ENCODE data around the gene SKI. TPM values are rescaled to one million over a fixed set of nuclear protein-coding genes. Genes with fewer than 3 reads are reported as not detected.

Gene SKI
- total and polyA plus RNA-seq, 9 of the 15 experiments (the other 6 are each of a cell fraction or from before 2014, with no cell fraction given), result 0.10 to 60.5 (median 4.6) TPM

DNA sequence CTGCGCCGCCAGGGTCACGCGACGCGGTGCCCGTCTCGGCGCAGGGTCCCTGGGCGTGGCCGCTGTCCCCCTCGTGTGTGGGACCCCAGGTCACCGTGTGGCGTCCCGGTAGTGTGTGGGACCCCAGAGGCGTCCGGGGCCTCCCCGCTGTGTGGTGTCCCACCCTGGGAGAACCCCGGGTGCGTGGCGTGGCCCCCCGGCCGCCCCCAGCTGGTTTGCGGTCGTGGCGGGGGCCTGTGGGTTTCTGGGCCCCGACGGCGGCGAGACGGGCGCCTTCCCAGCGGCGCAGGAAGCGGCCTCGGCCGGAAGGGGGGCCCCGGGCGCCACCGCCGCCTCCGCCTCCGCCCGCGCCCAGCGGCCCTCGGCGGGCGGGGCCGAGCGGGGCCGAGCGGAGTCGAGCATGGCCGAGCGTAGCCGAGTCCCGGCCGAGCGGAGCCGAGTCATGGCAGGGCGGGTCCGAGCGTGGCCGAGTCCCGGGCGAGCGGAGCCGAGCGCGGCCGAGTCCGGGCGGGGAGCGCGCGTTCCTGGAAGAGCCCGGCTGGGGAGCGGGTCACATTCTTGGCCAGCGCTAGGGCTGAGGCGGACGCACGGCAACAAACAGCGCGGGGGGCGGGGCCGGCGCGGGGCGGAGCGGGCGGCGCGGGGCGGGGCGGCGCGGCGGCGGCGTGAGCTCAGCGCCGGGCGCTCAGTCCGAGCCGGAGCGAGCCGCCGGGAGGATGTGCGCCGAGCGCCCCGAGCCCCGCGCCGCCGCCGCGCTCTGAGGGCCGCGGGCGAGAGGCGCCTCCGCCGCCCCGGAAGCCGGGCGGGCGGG lies 568 bp upstream of the SKI start:
- Histone ChIP-seq H3K4me2 (ENCODE audit: insufficient read depth, low read length) (peak overlapping the region; percentile 94), H3K27ac (ENCODE audit: extremely low read depth, low read depth, low read length) (peak overlapping the region; percentile 99), H3K9me3 (replicated peaks; ENCODE audit: control insufficient read depth, insufficient read depth, low read depth, low read length) (no peaks in the 10 kb centered on the region), H3K79me2 (ENCODE audit: control insufficient read depth, insufficient read depth, low read length) (peaks cover 44% of the 10 kb centered on the region), H2AFZ (ENCODE audit: low read depth, low read length) (peak overlapping the region; percentile 96), H3K4me3 (peak overlapping the region; percentile 70), H4K20me1 (replicated peaks; ENCODE audit: control insufficient read depth, insufficient read depth, low read length) (peaks cover 39% of the 10 kb centered on the region), H3K9ac (ENCODE audit: insufficient read depth in 1 of 2, low read depth in 2 of 2, low read length in 2 of 2) (peak overlapping the region; percentile 98 to 100), H3K4me1 (replicated peaks in 1 of 2; ENCODE audit: control insufficient read depth in 2 of 2, insufficient read depth in 2 of 2, low read length in 2 of 2) (peaks cover 19 to 59% of the 10 kb centered on the region in 2 experiments), H3K9me1 (ENCODE audit: control insufficient read depth, insufficient read depth, low read length) (peaks cover 18% of the 10 kb centered on the region), H3K36me3 (ENCODE audit: control insufficient read depth, insufficient read depth, low read length) (peaks cover 9% of the 10 kb centered on the region; the same call in 2 of the 3 replicates), H3K27me3 (ENCODE audit: control insufficient read depth in 2 of 2, insufficient read depth in 2 of 2, low read length in 2 of 2) (no peaks in the 10 kb centered on the region)
- intact Hi-C loops (cut with micrococcal nuclease) (loop anchor here (2.0 to 10.0 kb wide), 2 partner anchors 23 to 923 kb away; partner anchors contain the start of genes ACAP3 and PUSL1), in situ Hi-C loops (cut with MboI) (no loop called here)
- under 1% methylated on average over 88 of the region's 129 CpGs for WGBS (ENCODE audit: insufficient coverage, low coverage, missing lambda C conversion rate)
- ATAC-seq (peak; percentile 92), DNase-seq (ENCODE audit: extremely low read depth in 1 of 4, low spot score in 3 of 4) (peak; percentile 97 to 99 (median 98)), FAIRE-seq (peak; percentile 89)
- no TSS peak for BruUV-seq (replicated peaks)
- CTCF ChIA-PET (ENCODE audit: low intra/inter-chr PET ratio), result interaction anchor here (0.6 kb wide), 1 partner anchor 47 kb away, joined by 4 read pairs; no protein-coding TSS in a partner anchor
- POLR2A ChIA-PET, result interaction anchor here (0.5 to 1.5 kb wide), 12 partner anchors 10 to 172 kb away, joined by 3 to 6 read pairs (median 3); partner anchors contain the start of genes FAAP20, MORN1 and RER1
- TF ChIP-seq HDAC1 (IDR thresholded peaks at IDR 0.05) (peak in 1 of 2 experiments; percentile 40; a peak in 1 of 4 replicates), ZNF79 (CRISPR knock-in tag; IDR thresholded peaks at IDR 0.05; ENCODE audit: low read depth) (no peak), VEZF1 (CRISPR knock-in tag; IDR thresholded peaks at IDR 0.05) (peak; percentile 98), KDM2B (CRISPR knock-in tag; IDR thresholded peaks at IDR 0.05) (peak; percentile 90), ZFX (CRISPR knock-in tag; IDR thresholded peaks at IDR 0.05) (peak; percentile 91), MCM7 (IDR thresholded peaks at IDR 0.05) (no peak), ETV1 (tag; conservative IDR thresholded peaks at IDR 0.05; ENCODE audit: low read depth) (peak; percentile 47; the same call in 1 of the 2 replicates), POLR2AphosphoS5 (IDR thresholded peaks at IDR 0.05; ENCODE audit: control insufficient read depth, insufficient read depth, low read depth, low read length) (peak; percentile 51; the same call in 1 of the 2 replicates), ZBTB7A (IDR thresholded peaks at IDR 0.05; ENCODE audit: borderline replicate concordance, control insufficient read depth, low read depth, low read length) (no peak; the same call in 1 of the 2 replicates), HNRNPK (IDR thresholded peaks at IDR 0.05; ENCODE audit: low read depth, low read length, poor library complexity, severe bottlenecking) (no peak), GTF2A2 (tag; IDR thresholded peaks at IDR 0.05) (0 out of 2 replicates have a peak, but pooled peaks have one; percentile 36), POLR2B (IDR thresholded peaks at IDR 0.05; ENCODE audit: low read depth, partially characterized antibody) (peak; percentile 62), PHF8 (IDR thresholded peaks at IDR 0.05; ENCODE audit: borderline replicate concordance, low read length) (peak; percentile 90), HMG20A (CRISPR knock-in tag; conservative IDR thresholded peaks at IDR 0.05) (no peak), NBN (IDR thresholded peaks at IDR 0.05; ENCODE audit: low read depth) (no peak), ZNF143 (CRISPR knock-in tag; IDR thresholded peaks at IDR 0.05) (no peak), TRIM24 (IDR thresholded peaks at IDR 0.05) (peak in 1 of 2 experiments; percentile 75; a peak in 2 of 4 replicates)
- TF ChIP-seq, protein P1, sequence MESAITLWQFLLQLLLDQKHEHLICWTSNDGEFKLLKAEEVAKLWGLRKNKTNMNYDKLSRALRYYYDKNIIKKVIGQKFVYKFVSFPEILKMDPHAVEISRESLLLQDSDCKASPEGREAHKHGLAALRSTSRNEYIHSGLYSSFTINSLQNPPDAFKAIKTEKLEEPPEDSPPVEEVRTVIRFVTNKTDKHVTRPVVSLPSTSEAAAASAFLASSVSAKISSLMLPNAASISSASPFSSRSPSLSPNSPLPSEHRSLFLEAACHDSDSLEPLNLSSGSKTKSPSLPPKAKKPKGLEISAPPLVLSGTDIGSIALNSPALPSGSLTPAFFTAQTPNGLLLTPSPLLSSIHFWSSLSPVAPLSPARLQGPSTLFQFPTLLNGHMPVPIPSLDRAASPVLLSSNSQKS (CRISPR knock-in tag; IDR thresholded peaks at IDR 0.05), result no peak
- TF ChIP-seq, protein P2, sequence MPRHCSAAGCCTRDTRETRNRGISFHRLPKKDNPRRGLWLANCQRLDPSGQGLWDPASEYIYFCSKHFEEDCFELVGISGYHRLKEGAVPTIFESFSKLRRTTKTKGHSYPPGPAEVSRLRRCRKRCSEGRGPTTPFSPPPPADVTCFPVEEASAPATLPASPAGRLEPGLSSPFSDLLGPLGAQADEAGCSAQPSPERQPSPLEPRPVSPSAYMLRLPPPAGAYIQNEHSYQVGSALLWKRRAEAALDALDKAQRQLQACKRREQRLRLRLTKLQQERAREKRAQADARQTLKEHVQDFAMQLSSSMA (CRISPR knock-in tag; IDR thresholded peaks at IDR 0.05), result peak; percentile 81; the same call in 1 of the 2 replicates

All from K562 (cell line).